ENCODE data around the gene VN1R2.

DNA sequence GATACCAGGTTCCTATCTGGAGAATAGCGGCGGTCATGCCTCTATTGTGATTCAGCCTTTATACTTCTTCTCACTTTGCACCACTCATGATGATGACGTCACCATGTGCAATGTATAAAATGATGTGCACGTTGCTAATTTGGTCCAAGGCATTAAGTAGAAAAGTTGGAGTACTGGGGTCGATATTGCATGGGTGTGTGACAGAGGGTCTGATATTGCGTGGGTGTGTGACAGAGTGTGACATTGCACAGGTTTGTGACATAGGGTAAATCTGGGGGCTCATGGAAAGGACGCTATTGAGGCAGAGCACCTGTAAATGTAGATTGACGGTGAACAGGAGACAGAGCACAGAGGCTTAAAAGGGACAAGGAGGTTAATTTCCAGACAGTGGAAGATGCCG, 14.0 kb downstream of the VN1R2 start:
- no peak for TF ChIP-seq EZH2 (IDR thresholded peaks at IDR 0.05; ENCODE audit: low read depth, unreplicated experiment)
- TF ChIP-seq, protein P1, sequence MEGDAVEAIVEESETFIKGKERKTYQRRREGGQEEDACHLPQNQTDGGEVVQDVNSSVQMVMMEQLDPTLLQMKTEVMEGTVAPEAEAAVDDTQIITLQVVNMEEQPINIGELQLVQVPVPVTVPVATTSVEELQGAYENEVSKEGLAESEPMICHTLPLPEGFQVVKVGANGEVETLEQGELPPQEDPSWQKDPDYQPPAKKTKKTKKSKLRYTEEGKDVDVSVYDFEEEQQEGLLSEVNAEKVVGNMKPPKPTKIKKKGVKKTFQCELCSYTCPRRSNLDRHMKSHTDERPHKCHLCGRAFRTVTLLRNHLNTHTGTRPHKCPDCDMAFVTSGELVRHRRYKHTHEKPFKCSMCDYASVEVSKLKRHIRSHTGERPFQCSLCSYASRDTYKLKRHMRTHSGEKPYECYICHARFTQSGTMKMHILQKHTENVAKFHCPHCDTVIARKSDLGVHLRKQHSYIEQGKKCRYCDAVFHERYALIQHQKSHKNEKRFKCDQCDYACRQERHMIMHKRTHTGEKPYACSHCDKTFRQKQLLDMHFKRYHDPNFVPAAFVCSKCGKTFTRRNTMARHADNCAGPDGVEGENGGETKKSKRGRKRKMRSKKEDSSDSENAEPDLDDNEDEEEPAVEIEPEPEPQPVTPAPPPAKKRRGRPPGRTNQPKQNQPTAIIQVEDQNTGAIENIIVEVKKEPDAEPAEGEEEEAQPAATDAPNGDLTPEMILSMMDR (conservative IDR thresholded peaks at IDR 0.05; ENCODE audit: low read depth in 2 of 2) = no peak
- TF ChIP-seq, protein P2, sequence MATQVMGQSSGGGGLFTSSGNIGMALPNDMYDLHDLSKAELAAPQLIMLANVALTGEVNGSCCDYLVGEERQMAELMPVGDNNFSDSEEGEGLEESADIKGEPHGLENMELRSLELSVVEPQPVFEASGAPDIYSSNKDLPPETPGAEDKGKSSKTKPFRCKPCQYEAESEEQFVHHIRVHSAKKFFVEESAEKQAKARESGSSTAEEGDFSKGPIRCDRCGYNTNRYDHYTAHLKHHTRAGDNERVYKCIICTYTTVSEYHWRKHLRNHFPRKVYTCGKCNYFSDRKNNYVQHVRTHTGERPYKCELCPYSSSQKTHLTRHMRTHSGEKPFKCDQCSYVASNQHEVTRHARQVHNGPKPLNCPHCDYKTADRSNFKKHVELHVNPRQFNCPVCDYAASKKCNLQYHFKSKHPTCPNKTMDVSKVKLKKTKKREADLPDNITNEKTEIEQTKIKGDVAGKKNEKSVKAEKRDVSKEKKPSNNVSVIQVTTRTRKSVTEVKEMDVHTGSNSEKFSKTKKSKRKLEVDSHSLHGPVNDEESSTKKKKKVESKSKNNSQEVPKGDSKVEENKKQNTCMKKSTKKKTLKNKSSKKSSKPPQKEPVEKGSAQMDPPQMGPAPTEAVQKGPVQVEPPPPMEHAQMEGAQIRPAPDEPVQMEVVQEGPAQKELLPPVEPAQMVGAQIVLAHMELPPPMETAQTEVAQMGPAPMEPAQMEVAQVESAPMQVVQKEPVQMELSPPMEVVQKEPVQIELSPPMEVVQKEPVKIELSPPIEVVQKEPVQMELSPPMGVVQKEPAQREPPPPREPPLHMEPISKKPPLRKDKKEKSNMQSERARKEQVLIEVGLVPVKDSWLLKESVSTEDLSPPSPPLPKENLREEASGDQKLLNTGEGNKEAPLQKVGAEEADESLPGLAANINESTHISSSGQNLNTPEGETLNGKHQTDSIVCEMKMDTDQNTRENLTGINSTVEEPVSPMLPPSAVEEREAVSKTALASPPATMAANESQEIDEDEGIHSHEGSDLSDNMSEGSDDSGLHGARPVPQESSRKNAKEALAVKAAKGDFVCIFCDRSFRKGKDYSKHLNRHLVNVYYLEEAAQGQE (IDR thresholded peaks at IDR 0.05; ENCODE audit: unreplicated experiment) = no peak
- no peak for TF ChIP-seq NANOG (IDR thresholded peaks at IDR 0.05; ENCODE audit: borderline replicate concordance)
- no peak for TF ChIP-seq EZH2phosphoT487 (IDR thresholded peaks at IDR 0.05; ENCODE audit: unreplicated experiment)
- no peak for TF ChIP-seq POLR2AphosphoS5 (IDR thresholded peaks at IDR 0.05; ENCODE audit: low read depth)
- no peak for TF ChIP-seq CREB1 (CRISPR knock-in tag; IDR thresholded peaks at IDR 0.05; ENCODE audit: low read depth)
- TF ChIP-seq ZNF331 (CRISPR knock-in tag; IDR thresholded peaks at IDR 0.05; ENCODE audit: low read depth) = no peak
- no peak for TF ChIP-seq JUNB (IDR thresholded peaks at IDR 0.05; ENCODE audit: unreplicated experiment)
- TF ChIP-seq, protein P3, sequence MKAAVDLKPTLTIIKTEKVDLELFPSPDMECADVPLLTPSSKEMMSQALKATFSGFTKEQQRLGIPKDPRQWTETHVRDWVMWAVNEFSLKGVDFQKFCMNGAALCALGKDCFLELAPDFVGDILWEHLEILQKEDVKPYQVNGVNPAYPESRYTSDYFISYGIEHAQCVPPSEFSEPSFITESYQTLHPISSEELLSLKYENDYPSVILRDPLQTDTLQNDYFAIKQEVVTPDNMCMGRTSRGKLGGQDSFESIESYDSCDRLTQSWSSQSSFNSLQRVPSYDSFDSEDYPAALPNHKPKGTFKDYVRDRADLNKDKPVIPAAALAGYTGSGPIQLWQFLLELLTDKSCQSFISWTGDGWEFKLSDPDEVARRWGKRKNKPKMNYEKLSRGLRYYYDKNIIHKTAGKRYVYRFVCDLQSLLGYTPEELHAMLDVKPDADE (IDR thresholded peaks at IDR 0.05) = no peak
- no peak for TF ChIP-seq STAT1 (IDR thresholded peaks at IDR 0.05; ENCODE audit: unreplicated experiment)
